ENCODE results near the gene MEOX1. TPM values are rescaled to one million over a fixed set of nuclear protein-coding genes. Genes with fewer than 3 reads are reported as not detected.

MEOX1 gene
- total RNA-seq, 4 donors from 2014 or later, result 0.32 to 4.5 (median 0.96) TPM; not detected in 1

DNA sequence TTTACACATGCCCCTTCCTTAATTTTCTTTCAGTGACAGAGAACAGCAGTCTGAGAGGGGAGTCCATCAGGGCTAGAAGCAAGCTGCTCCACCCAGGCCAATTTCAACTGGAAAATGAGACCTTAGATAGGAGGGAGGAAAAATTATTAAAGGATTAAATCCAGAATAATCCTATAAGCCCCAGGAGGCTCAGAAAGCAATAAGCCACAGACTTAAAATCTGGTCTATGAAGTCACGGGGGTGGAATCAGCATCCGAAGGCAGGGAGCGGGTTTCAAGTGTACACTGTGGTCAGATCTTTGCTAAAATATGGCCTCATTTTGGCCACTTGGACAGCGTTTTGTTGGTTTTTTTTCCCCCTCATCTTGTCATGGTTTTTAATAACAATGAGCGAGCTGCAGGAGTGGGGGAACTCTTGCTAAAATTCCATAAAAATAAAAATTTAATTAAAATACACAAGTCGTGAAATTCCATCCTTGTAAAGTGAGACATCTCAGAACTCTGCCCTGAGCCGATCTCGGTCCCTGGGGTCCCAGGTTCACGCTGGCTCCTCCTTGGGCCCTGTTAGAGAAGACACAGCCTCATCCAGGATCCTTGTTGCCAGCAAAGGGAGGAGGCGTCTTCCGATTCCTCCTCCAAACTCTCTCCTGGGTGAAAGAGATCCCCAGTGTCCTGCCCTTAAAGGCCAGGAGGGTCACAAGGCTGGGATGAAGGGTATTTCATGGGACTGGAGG, 63.9 kb downstream of the MEOX1 start:
- Histone ChIP-seq H3K27ac (no peak overlapping the region), H3K36me3 (no peaks in the 10 kb centered on the region), H3K4me3 (no peak overlapping the region), H3K4me1 (peaks cover 0 to 1% (median 0%) of the 10 kb centered on the region in 4 donors), H3K27me3 (no peaks in the 10 kb centered on the region), H3K9me3 (no peaks in the 10 kb centered on the region)
- in situ Hi-C loops (cut with MboI; ENCODE audit: low pct_ligation_motif_present in 1 of 4, low pct_unique_long_range_greater_than_20kb in 1 of 4, low sequenced_read_pairs in 3 of 4), result no loop called here
- DNase-seq, result no peak
- TF ChIP-seq POLR2AphosphoS5 (IDR thresholded peaks at IDR 0.05) (no peak), EP300 (IDR thresholded peaks at IDR 0.05; ENCODE audit: low read depth) (no peak), POLR2A (IDR thresholded peaks at IDR 0.05) (no peak)
- TF ChIP-seq, protein P1, sequence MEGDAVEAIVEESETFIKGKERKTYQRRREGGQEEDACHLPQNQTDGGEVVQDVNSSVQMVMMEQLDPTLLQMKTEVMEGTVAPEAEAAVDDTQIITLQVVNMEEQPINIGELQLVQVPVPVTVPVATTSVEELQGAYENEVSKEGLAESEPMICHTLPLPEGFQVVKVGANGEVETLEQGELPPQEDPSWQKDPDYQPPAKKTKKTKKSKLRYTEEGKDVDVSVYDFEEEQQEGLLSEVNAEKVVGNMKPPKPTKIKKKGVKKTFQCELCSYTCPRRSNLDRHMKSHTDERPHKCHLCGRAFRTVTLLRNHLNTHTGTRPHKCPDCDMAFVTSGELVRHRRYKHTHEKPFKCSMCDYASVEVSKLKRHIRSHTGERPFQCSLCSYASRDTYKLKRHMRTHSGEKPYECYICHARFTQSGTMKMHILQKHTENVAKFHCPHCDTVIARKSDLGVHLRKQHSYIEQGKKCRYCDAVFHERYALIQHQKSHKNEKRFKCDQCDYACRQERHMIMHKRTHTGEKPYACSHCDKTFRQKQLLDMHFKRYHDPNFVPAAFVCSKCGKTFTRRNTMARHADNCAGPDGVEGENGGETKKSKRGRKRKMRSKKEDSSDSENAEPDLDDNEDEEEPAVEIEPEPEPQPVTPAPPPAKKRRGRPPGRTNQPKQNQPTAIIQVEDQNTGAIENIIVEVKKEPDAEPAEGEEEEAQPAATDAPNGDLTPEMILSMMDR (IDR thresholded peaks at IDR 0.05), result no peak
- 87 to 90% methylated on average over 11 of the region's 11 CpGs for WGBS, 2 donors (ENCODE audit: low coverage in 1 of 2)
- intact Hi-C loops (cut with DNase I; ENCODE audit: low total_unique reads), result no loop called here

DNA sequence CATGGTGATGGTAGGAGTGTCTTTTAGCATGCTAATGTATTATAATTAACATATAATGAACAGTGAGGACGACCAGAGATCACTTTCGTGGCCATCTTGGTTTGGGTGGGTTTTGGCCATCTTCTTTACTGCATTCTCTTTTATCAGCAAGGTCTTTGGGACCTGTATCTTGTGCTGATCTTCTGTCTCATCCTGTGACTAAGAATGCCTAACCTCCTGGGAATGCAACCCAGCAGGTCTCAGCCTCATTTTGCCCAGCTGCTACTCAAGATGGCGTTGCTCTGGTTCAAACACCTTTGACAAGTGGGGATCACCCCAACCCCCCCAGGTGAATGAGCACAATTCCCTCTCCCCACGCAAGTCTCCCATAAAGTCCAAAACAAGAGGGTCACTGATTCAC, 66.3 kb downstream of the MEOX1 start:
- TF ChIP-seq, protein P1 (IDR thresholded peaks at IDR 0.05), result no peak
- no peak for TF ChIP-seq POLR2A (IDR thresholded peaks at IDR 0.05)
- Histone ChIP-seq H3K36me3 (no peaks in the 10 kb centered on the region), H3K4me1 (peaks cover 0 to 19% (median 2%) of the 10 kb centered on the region in 4 donors), H3K27ac (no peak overlapping the region), H3K27me3 (no peaks in the 10 kb centered on the region), H3K9me3 (no peaks in the 10 kb centered on the region), H3K4me3 (no peak overlapping the region)
- in situ Hi-C loops (cut with MboI; ENCODE audit: low pct_ligation_motif_present in 1 of 4, low pct_unique_long_range_greater_than_20kb in 1 of 4, low sequenced_read_pairs in 3 of 4) (no loop called here), intact Hi-C loops (cut with DNase I; ENCODE audit: low total_unique reads) (no loop called here)
- 68% methylated on average over 4 of the region's 4 CpGs; no CpG with 5 or more reads in 1 of the 2 donors for WGBS, 2 donors (ENCODE audit: low coverage in 1 of 2)
- DNase-seq, result no peak

DNA sequence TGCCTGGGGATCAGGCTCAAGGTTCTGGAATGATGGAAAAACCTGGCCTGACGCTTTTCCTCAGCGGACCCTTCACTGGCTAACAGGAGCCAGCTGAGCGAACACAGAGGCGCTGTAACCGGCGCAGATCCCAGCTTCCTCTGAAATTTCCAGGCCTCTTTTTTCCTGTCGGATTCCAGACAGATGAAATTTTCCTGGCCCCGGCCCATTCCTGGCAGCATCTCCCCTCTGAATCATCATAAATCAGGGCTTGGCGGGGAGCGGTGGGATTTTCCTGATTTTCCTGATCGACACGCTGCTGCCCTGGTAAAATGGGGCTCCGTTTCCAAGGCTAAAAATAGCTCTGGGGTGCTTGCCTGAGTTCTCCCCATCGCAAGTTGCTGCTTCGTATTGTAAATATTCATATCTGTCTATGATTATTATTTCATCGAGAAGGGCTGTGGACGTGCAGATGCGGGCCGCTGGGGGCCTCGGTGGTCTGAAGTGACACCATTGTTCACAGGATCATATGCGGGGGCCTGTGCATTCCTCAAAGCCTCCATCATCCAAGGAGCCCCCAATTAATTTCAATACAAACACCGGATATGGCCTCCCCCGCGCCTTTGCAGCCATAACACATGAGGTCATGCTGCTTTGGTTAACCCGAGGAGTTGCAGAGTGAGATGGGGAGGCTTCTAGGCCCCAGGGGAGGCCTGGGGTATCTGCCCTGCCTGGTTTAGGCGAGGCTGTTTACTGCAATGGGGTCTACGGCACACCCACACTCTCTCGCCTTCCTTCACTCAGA, 69.8 kb downstream of the MEOX1 start:
- in situ Hi-C loops (cut with MboI; ENCODE audit: low pct_ligation_motif_present in 1 of 4, low pct_unique_long_range_greater_than_20kb in 1 of 4, low sequenced_read_pairs in 3 of 4), result no loop called here
- Histone ChIP-seq H3K9me3 (no peaks in the 10 kb centered on the region), H3K36me3 (no peaks in the 10 kb centered on the region), H3K4me3 (no peak overlapping the region), H3K4me1 (peaks cover 0 to 19% (median 2%) of the 10 kb centered on the region in 4 donors), H3K27me3 (no peaks in the 10 kb centered on the region), H3K27ac (peak overlapping the region; percentile 62 to 70 (median 67))
- TF ChIP-seq, protein P1 (IDR thresholded peaks at IDR 0.05), result no peak
- peak in 2 of 3 donors; percentile 6 to 51 for TF ChIP-seq POLR2AphosphoS5 (IDR thresholded peaks at IDR 0.05)
- DNase-seq, result peak; percentile 39
- intact Hi-C loops (cut with DNase I; ENCODE audit: low total_unique reads), result no loop called here
- 58 to 60% methylated on average over 2 to 26 of the region's 28 CpGs for WGBS, 2 donors (ENCODE audit: low coverage in 1 of 2)

DNA sequence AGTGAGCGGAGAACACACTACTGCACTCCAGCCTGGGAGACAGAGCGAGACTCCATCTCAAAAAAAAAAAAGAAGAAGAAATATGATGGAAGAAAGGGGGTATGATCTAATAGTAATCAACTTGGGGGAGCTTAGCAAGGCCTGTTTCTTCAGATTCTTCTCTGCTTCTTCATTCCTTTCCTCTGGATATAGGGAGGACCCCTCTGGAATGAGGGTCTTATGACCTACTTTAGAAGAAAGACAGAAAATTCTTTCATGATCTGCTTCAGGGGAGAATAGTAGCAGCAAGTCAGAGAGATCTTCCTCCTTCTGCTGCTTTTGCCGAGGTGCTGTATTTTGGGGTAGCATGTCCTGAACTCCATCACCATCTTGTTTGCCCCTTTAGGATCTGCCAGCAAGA, 70.7 kb downstream of the MEOX1 start:
- H3K27ac ChIP-seq, result peak overlapping the region; percentile 62 to 70 (median 67)
- 90 to 92% methylated on average over 2 to 3 of the region's 3 CpGs for WGBS, 2 donors (ENCODE audit: low coverage in 1 of 2)
- H3K4me3 ChIP-seq, result no peak overlapping the region
- DNase-seq, result no peak
- peaks cover 0 to 19% (median 2%) of the 10 kb centered on the region in 4 donors for H3K4me1 ChIP-seq
- intact Hi-C loops (cut with DNase I; ENCODE audit: low total_unique reads), result no loop called here
- H3K9me3 ChIP-seq, result no peaks in the 10 kb centered on the region
- in situ Hi-C loops (cut with MboI; ENCODE audit: low pct_ligation_motif_present in 1 of 4, low pct_unique_long_range_greater_than_20kb in 1 of 4, low sequenced_read_pairs in 3 of 4), result no loop called here
- TF ChIP-seq POLR2AphosphoS5 (IDR thresholded peaks at IDR 0.05) (no peak), POLR2A (IDR thresholded peaks at IDR 0.05) (no peak), EP300 (IDR thresholded peaks at IDR 0.05; ENCODE audit: low read depth) (no peak)
- TF ChIP-seq, protein P1 (IDR thresholded peaks at IDR 0.05), result no peak
- no peaks in the 10 kb centered on the region for H3K27me3 ChIP-seq
- H3K36me3 ChIP-seq, result no peaks in the 10 kb centered on the region
